BJ (cell line): ENCODE measurements around the gene LTB4R. TPM values are rescaled to one million over a fixed set of nuclear protein-coding genes. Genes with fewer than 3 reads are reported as not detected.

Source experiments
- CTCF ChIA-PET: fragments of 350-600 bp; formaldehyde crosslinking; extraction: SDS; loops from one replicate; lab custom pipeline; 2021; ENCODE audit warnings: antibody characterized with exemption, inconsistent platforms; lab: Yijun Ruan, JAX
- POLR2A ChIA-PET: fragments of 300-600 bp; sonication (Branson Sonifier 250); formaldehyde crosslinking; extraction: SDS; loops from one replicate; lab custom pipeline; 2021; ENCODE audit warnings: antibody characterized with exemption; lab: Charles Lee
- DNase-seq: peaks from one replicate; pipeline ENCODE4 v3.0.0-alpha.2; 2011; ENCODE audit warnings: low read depth
- H3K27me3 ChIP-seq: 2 replicates; pipeline ENCODE4 v1.6.0; 2011; ENCODE audit warnings: low read length; ENCODE audit not compliant: control insufficient read depth, insufficient read depth
- H3K36me3 ChIP-seq: 2 replicates; pipeline ENCODE4 v1.5.1; 2011; ENCODE audit warnings: low read length; ENCODE audit not compliant: control insufficient read depth, insufficient read depth
- H3K4me3 ChIP-seq: 2 replicates; pipeline ENCODE4 v1.5.1; 2011; ENCODE audit warnings: low read depth, mild to moderate bottlenecking, control low read depth, low read length
- polyA plus RNA-seq: library from polyadenylated mRNA; depleted of rRNA; stranded (reverse); fragments of >200 nt; gene quantifications from 2 replicates; pipeline ENCODE4 v1.2.3, GENCODE V29; 2011
- TF ChIP-seq, protein P1 (sequence below): IDR thresholded peaks from 2 replicates; pipeline ENCODE4 v1.5.1; 2011; ENCODE audit warnings: low read depth, mild to moderate bottlenecking, control low read depth, inconsistent platforms, low read length, moderate library complexity; ENCODE audit not compliant: insufficient read depth

The LTB4R gene
- polyA plus RNA-seq, 1 experiment, result 2.6 TPM

DNA sequence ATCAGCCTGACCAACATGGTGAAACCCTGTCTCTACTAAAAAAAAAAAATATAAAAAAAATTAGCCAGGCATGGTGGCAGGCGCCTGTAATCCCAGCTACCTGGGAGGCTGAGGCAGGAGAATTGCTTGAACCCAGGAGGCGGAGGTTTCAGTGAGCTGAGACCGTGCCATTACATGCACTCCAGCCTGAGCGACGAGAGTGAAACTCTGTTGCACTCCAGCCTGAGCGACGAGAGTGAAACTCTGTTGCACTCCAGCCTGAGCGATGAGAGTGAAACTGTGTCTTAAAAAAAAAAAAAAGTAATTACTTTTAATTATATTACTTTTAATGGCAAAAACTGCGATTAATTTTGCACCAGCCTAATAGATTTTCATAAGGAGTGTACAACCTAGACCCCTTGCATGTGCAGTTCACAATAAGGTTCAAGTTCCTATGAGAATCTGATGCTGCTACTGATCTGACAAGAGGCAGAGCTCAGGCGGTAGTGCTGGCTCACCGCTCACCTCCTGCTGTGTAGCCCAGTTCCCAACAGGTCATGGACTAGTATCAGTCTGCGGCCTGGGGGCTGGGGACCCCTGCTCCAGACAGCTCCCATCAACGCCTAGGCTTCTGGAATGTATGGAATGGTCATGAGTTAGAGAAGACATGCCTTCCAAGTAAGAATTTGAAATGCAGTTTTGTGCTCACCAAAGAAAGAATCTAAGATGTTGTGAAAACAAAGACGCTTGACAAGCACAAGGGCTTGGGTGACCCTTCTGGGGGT is 10.1 kb downstream of the LTB4R start:
- TF ChIP-seq, protein P1, sequence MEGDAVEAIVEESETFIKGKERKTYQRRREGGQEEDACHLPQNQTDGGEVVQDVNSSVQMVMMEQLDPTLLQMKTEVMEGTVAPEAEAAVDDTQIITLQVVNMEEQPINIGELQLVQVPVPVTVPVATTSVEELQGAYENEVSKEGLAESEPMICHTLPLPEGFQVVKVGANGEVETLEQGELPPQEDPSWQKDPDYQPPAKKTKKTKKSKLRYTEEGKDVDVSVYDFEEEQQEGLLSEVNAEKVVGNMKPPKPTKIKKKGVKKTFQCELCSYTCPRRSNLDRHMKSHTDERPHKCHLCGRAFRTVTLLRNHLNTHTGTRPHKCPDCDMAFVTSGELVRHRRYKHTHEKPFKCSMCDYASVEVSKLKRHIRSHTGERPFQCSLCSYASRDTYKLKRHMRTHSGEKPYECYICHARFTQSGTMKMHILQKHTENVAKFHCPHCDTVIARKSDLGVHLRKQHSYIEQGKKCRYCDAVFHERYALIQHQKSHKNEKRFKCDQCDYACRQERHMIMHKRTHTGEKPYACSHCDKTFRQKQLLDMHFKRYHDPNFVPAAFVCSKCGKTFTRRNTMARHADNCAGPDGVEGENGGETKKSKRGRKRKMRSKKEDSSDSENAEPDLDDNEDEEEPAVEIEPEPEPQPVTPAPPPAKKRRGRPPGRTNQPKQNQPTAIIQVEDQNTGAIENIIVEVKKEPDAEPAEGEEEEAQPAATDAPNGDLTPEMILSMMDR, result no peak
- Histone ChIP-seq H3K4me3 (no peak overlapping the region), H3K36me3 (no peaks in the 10 kb centered on the region), H3K27me3 (peaks cover 4% of the 10 kb centered on the region; the same call in 1 of the 2 replicates)
- ChIA-PET POLR2A (no interaction called here), CTCF (interaction anchor here (0.7 to 5.6 kb wide), 6 partner anchors 11 to 114 kb away, joined by 3 to 44 read pairs (median 24); partner anchors contain the start of genes CIDEB, KHNYN, LTB4R and LTB4R2)
- DNase-seq, result no peak

DNA sequence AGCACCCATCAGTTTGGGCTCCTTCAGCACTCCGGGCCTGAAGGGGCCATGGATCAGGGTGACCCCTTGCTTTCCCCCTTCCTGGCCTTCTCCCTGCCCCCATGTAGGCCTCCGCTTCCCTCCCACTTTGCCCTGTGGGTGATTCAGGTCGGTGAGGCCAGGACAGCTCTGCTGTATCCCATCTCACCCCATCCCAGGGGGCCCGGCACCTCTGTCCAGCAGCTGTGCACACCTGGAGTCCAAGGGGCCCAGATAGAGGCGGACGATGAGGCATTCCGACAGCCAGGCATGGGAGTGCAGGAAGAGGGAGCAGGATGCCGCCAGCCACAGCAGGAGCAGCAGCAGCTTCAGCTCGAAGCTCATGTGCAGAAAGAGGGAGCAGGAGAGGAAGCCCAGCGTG is 11.4 kb downstream of the LTB4R start:
- Histone ChIP-seq H3K36me3 (no peaks in the 10 kb centered on the region), H3K4me3 (no peak overlapping the region), H3K27me3 (peaks cover 4% of the 10 kb centered on the region; the same call in 1 of the 2 replicates)
- POLR2A ChIA-PET, result no interaction called here
- CTCF ChIA-PET, result interaction anchor here (0.7 to 5.6 kb wide), 6 partner anchors 10 to 113 kb away, joined by 3 to 44 read pairs (median 24); partner anchors contain the start of genes CIDEB, KHNYN, LTB4R and LTB4R2
- no peak for DNase-seq
- TF ChIP-seq, protein P1, result no peak

DNA sequence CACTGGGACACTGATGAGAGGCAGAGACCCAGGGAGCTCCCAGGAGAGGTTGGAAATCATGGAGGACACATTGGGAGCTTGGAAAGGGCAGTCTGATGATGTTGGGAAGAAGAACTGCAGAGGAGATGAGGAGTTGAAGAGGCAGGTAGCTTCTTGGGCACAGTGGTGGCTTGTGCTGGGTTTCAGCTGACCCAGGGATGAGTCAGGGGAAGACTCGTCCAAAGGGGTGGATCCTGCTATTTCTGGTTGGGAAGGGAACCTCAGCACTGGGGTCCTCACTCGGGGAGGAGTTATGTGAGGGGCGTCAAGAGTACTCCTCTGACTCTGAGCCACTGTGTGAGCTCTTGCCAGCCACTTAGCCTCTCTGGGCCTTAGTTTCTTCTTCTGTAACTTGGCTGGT is 12.0 kb downstream of the LTB4R start:
- no peak for DNase-seq
- no peaks in the 10 kb centered on the region for H3K36me3 ChIP-seq
- no peak overlapping the region for H3K4me3 ChIP-seq
- H3K27me3 ChIP-seq, result peaks cover 4% of the 10 kb centered on the region; the same call in 1 of the 2 replicates
- ChIA-PET CTCF (interaction anchor here (0.6 to 5.6 kb wide), 7 partner anchors 10 to 113 kb away, joined by 3 to 44 read pairs (median 12); partner anchors contain the start of genes CIDEB, KHNYN, LTB4R and LTB4R2), POLR2A (no interaction called here)
- TF ChIP-seq, protein P1, result no peak

DNA sequence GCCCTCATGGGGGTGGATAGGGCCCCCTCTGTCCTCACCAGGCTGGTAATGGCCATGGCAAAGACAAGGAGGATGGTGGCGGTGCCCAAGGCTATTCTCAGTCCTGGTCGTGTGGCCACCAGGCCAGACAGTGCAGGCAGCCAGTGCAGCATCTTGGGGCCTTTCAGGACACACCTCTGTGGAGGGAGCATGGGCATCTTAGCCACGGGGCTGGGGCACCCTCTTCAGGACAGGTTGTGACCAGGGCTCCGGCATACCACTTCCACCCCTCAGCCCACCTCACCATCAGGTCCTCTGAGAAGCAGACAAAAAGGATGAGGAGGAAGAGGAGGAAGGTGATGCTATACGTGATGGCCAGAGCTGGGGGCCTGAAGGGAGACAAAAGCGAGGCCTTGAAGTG is 12.7 kb downstream of the LTB4R start:
- TF ChIP-seq, protein P1, result no peak
- Histone ChIP-seq H3K27me3 (peaks cover 4% of the 10 kb centered on the region; the same call in 1 of the 2 replicates), H3K4me3 (no peak overlapping the region), H3K36me3 (no peaks in the 10 kb centered on the region; the same call in 1 of the 2 replicates)
- no peak for DNase-seq
- ChIA-PET CTCF (interaction anchor here (0.6 to 5.6 kb wide), 6 partner anchors 9 to 1072 kb away, joined by 3 to 44 read pairs (median 22); partner anchors contain the start of genes CIDEB, KHNYN, LTB4R and LTB4R2), POLR2A (no interaction called here)

DNA sequence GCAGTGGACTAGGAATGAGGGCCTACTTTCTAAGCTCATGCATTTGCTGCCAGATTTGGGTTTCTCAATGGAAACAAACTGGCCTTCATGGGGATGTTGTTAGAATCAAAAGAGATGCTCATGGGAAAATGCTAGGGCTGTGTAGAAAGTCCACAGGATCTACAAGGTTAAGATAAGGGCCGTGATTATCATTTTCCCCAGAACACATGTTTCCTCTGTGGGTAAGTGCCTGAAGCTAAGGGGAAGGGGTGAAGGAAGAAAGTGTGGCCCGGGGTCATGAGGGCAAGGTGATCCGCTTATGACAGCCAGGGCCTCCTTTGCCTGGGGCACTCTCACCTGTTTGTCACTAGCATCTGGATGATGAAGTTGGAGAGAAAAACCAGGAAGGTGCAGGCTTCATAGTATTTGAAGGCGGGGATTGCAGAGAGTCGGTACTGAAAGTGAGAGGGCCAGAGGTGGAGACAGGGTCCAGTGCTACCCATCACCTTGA is 13.8 kb downstream of the LTB4R start:
- Histone ChIP-seq H3K27me3 (peaks cover 4% of the 10 kb centered on the region; the same call in 1 of the 2 replicates), H3K4me3 (no peak overlapping the region), H3K36me3 (no peaks in the 10 kb centered on the region; the same call in 1 of the 2 replicates)
- POLR2A ChIA-PET, result no interaction called here
- DNase-seq, result no peak
- TF ChIP-seq, protein P1, result no peak
- CTCF ChIA-PET, result interaction anchor here (1.3 to 5.6 kb wide), 5 partner anchors 8 to 111 kb away, joined by 8 to 44 read pairs (median 37); partner anchors contain the start of genes CIDEB, KHNYN, LTB4R and LTB4R2
